Measurements from ENCODE around the gene PNCK.
"Not testable (repeated sequence)": the region's sequence is repeated elsewhere in the genome, so short reads cannot be mapped to it uniquely, and the experiment has no call there.

GRCh38 chrX:153699784-153700371 is 26.3 kb upstream of the PNCK start:
- TF ChIP-seq HDGF (IDR thresholded peaks at IDR 0.05; ENCODE audit: borderline replicate concordance); TARDBP (IDR thresholded peaks at IDR 0.05); FOXA1 (IDR thresholded peaks at IDR 0.05); NFRKB (IDR thresholded peaks at IDR 0.05); SP1 (IDR thresholded peaks at IDR 0.05); PKNOX1 (IDR thresholded peaks at IDR 0.05); FOXM1 (IDR thresholded peaks at IDR 0.05; ENCODE audit: borderline replicate concordance); ELF4 (IDR thresholded peaks at IDR 0.05); L3MBTL2 (conservative IDR thresholded peaks at IDR 0.05): not testable (repeated sequence)
